ENCODE data around the gene MFF.

GRCh38 chr2:227340106-227340505 lies 15.1 kb downstream of the MFF start:
- TF ChIP-seq CTCF (IDR thresholded peaks at IDR 0.05; ENCODE audit: extremely low read depth in 1 of 2, insufficient read depth in 1 of 2, low read depth in 1 of 2, low read length in 2 of 2) (no peak), POLR2A (IDR thresholded peaks at IDR 0.05; ENCODE audit: low read depth, low read length) (no peak), POLR2AphosphoS5 (IDR thresholded peaks at IDR 0.05; ENCODE audit: insufficient read depth, low read depth, low read length) (no peak)

All from endothelial cell of umbilical vein (primary cell).